Measurements from ENCODE around the gene FALEC.

- no peak for TF ChIP-seq CREB1 (IDR thresholded peaks at IDR 0.05)
- no peak for TF ChIP-seq RAD21 (IDR thresholded peaks at IDR 0.05 in 1 of 2, conservative IDR thresholded peaks at IDR 0.05 in 1 of 2; ENCODE audit: low read depth in 2 of 2, low read length in 2 of 2)
- no peak for TF ChIP-seq CTCF (IDR thresholded peaks at IDR 0.05; ENCODE audit: control extremely low read depth in 1 of 3, insufficient read depth in 1 of 3, low read depth in 1 of 3, low read length in 3 of 3)
- no peak for TF ChIP-seq EGR1 (IDR thresholded peaks at IDR 0.05; ENCODE audit: borderline replicate concordance, low read depth, low read length)
- TF ChIP-seq SRF (IDR thresholded peaks at IDR 0.05; ENCODE audit: low read depth, low read length) = no peak
- no peak for TF ChIP-seq CEBPB (IDR thresholded peaks at IDR 0.05; ENCODE audit: low read depth, low read length)
- no peak for TF ChIP-seq CHD2 (IDR thresholded peaks at IDR 0.05; ENCODE audit: low read length)
- no peak for TF ChIP-seq RFX5 (IDR thresholded peaks at IDR 0.05; ENCODE audit: borderline replicate concordance, low read depth, low read length)
- TF ChIP-seq BACH1 (IDR thresholded peaks at IDR 0.05; ENCODE audit: low read length) = no peak
Observed at GRCh38 chr1:150511551-150511950, 4.0 kb upstream of the FALEC start.
